NCI-H1092 (cell line): ENCODE data around the gene PHF23.
A peak's percentile ranks its signal among the peaks of the same experiment; 100 is the strongest.

Source experiments
- DNase-seq: peaks from one replicate; lab custom pipeline; 2025; lab: John Stamatoyannopoulos, UW

The PHF23 gene

DNA sequence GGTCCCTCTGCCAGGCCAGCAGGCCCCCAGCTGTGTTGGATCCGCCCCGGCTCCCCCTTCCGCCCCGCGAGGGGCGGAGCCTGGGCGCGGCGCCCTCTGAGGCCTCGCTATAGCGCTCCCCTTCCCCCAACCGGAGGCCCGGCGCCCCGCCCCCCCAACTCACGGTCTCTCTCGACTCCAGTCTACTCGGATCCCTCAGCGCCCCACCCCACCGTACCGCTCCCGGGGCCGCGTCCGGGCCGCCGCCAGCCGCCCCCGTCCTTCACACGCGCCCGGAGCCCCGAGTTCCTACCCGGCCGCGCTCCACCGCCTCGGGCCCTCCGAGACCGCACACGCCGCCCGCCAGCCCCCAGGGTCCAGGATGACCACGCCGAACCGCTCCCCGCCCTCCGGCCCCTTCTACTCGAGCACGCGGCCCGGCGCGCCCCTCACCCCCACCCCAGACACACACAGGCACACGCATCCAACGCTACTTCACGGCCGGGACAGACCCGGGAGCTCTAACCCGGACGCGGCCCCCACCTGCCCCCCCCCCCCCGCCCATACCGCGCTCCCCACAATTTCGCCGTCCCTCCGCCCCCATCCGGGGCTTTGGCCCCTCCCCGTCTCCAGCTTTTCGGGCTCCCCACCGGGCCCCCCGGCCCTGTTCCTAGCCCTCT, 1.4 kb downstream of the PHF23 start:
- DNase-seq: peak; percentile 19

DNA sequence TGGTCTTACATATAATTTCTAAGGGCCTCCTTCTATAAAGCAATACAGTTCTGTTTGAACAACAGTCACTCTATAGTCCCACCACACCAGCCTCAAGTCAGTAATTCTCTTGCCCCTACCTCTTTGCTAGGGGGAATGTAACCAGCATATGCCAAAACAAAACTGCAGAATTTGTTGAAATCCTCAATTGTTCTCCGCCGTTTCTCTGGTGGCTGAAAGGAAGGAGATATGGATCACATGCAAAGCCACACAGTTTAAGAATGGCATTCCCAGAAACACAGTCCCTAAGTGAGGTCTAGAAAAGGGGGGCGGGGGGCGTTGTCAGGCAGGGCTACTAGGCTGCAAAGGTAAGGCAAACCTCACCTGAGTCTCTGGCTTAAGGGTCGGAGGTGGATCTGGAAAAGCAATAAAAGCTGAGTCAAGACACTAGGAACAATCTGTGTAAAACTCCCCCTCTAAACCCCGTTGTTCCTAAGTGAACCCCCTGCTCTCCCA, 1.9 kb downstream of the PHF23 start:
- no peak for DNase-seq

DNA sequence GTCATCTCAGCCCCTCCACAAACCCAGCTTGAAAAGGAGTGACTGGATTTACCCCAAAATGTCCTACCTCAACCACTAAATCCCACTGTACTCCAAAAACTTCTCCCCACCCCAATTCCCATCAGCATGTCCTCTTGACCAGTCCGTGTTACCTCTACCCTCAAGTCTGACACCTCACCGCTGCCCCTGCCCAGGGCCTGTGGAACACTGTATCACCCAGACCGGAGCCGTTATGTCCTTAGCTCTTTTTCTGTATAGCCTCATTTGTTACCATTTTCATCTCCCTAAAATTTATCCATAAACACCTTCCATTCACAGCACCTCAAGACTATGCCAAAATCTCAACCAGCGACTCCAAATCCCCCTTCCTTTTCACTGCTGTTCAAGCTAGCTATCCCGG, 2.4 kb downstream of the PHF23 start:
- no peak for DNase-seq

DNA sequence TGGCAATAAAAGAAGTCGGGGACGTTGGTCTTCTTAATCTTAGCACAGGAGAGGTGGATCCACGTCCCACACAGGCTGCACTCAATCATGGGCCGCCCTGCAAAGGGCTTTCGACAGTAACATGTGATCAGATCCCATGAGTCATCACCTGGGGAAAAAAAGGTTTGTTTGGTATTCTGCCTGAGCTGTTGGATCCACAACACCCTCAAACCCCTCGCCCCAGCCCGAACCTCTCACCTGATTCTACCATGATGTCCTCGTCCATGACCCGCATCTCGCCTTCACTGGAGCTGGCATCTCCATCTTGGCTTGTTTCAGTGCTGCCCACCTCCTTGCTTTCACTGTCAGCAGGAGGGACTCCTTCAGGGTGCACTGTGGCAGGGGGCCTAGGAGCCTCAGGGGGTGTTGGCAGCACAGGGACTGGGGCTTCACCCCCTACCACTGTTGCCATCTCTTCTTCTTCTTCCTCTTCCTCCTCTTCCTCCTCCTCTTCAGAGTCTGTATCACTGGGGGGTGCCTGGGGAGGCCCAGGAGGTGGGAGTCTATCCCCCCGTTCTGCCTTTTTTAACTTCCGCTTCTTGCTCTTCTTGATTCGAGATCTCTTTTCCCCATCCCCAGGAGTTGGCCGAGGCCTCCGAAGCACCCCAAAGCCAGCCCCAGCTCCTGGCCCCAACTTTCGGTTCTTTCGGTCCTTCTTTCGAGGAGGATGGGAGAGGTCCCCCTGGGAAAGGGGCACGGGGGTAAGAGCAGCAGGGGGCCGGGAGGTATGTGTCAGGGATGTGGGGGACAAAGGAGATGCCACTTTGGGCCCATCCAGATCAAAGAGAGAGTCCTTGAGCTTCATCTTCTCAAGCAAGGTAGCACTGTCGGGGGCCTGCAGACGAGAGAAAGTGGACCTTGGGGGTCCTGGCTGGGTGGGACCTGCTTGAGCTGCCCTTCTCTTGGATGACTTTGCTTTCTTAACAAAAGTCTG, 3.3 kb downstream of the PHF23 start:
- DNase-seq: no peak

DNA sequence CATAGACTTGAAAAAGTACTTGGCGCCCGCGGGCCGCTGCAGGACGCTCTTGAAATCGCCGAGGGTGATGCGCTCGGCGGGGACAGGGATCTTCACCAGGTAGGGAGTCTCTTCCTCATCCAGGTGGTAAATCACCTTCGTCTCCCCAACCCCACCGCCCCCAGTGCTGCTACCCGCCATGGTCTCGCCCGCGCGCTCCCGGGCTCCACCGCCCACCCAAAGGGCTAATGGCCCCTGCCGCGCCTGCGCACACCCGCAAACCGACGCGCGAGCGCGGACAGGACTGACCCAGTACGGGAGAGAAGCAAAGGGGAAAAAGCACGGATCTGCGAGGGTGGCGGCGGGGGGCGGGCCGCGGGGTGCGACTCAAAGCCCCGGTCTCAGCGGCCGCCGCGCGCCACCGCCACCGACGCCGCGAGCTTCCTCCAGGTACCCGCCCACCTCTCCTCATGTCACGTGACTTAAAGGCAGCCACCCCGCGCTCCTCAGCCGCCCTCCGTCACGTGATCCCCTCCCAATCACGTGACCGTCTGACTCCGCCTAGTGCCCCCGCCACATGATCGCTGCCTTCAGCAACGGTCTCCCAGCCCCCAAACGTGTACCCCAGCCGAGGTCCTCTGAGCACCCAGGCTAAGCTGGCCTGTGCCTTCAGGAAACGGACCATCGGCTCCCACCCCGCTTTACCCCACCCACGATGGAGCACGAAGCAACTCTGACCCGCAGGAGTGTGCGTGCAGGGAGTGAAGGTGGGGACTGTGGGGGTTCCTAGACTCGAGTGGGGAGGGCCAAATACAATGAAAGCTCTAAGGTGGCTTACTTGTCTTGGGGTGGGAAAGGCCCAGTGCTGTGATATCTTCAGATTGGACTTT, 4.9 kb downstream of the PHF23 start, which contains the start of gene DVL2:
TSS of gene DVL2 (minus strand) at position 435 of the 869 bp plus-strand sequence. CDS start at position 180, 255 bp downstream.
- peak; percentile 78 for DNase-seq

DNA sequence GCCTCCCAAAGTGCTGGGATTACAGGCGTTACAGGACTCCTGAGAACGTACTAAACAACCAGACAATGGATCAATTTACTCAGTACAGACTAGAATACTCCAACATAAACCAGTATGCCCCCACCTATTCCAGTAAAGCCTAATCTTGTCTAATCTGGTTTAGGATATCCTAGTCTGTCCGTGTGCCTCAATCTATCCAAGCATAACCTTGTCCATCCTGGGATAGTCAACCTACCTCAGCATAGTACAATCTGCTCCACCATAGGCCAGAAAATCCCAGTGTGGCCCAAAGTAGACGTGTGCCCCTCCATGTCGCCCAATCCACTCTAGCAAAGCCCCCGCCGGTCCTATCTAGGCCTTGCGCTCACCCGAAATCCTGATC, 5.6 kb downstream of the PHF23 start:
- no peak for DNase-seq

DNA sequence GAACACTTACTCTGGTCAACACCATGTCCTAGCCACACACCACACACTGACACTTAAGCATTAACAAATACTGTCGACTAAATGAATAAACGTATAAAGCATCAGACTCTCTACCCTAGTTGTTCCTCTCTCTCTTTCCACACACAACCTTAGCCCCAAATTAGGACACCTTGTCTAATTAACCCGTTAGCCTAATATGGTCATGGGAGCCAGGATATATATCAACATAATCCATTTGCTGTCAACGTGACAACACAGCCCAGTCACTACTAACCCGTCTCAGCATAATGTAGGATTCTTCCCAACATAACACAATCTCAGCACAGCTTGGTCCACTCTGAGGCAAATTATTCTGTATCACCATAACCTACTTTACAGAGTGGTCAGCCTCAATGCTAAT, 7.1 kb downstream of the PHF23 start:
- no peak for DNase-seq

DNA sequence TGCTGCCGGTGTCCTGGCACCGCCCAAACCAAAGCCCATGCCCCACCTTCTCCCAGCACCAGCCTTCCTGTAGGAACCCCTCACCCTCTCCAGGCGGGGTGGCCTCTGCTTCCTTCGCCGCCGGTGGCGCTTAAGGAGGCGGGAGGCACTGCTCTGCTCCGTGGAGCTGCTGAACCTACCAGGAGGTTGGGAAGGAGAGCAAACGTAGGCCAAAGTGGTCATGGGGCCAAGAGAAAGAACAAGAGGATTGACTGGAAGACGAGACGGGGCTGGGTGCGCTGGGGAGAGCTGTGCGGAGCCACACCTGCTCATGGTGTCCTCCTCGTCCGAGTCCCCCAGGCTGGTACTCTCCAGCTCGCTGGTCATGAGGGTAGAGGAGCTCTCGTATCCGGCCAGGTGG, 9.8 kb downstream of the PHF23 start:
- no peak for DNase-seq

DNA sequence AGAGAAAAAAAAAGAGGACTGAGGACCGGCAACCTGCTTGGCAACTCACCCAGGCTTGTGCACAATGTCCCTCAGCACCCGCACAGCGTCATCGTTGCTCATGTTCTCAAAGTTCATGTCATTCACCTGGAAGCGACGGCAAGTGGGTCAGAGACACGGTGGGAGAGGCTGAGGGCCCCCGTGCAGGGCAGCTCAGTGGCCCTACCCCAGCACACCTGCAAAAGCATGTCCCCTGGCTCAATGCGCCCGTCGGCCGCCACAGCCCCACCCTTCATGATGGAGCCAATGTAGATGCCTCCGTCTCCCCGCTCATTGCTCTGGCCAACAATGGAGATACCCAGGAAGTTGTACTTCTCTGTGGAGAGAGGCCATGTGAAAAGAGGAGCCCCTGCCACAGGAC, 10.3 kb downstream of the PHF23 start:
- no peak for DNase-seq

DNA sequence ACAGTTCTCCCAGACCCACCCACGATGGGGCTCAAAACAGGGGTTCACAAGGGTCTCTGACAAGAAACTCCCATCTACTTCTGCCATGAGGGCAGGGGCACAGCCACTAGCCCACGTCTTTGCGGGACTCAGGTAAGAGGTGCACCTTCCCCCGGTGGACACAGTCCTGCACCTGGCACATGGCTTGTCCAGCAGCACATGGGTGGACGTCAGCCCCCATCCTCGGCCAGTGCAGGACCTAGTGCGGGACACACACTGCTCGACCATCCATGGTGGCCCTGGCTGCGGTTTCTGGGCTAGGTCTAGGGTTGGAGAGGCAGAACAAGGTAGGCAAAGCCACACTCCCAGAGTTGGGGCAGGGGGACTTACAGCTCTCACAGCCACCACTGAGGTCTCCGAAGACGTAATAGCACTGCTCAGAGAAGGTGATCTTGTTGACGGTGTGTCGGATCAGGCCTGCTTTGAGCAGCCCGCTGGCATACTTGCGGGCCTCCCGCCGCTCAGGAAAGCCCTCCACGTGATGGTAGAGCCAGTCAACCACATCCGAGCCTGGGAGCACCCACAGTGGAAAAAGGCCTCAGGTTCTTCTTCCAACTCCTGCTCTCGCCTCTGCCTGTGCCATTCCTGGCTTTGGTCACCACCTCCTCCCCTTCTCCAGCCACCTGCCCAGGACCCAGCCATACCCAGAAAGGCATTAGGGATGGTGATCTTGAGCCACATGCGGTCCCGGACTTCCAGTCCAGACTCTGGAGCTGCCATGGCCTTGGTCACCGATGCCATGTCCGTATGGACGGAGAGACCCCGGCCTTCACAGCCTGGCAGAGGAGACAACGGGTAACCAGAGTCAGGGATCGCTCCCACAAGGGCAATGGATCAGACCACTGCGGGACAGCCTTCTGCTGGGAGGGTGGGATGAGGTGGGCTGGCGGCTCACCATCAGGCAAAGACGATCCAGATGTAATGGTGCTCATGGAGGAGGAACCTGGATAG, 12.2 kb downstream of the PHF23 start:
- DNase-seq: no peak

DNA sequence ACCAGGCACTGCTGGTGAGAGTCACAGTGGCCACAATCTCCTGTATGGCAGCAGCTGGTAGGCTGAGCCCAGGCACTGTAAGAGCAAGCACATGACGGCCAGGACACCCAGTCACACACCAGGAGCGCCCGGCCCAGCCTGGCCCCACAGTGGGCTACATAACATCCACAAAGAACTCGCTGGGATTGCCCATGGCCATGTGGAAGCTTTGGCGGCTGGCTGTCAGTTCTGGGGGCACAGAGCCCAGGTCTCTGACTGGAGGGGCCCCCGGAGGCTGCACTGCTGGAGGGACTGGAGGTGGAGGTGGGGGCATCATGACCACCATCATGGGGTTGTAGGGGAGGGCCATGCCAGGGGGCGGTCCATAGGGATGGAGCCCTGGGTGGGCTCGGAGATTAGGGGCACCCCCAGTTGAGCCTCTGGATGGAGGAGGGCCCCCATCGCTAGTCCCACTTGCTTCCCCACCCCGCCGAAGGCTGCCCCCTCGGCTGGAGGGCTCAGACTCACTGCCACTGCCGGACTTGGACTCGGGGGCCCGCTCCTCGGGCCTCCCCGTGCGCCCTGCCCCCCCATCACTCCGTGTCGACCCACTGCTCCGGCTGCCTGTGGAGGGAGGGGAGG, 13.4 kb downstream of the PHF23 start:
- DNase-seq: no peak

DNA sequence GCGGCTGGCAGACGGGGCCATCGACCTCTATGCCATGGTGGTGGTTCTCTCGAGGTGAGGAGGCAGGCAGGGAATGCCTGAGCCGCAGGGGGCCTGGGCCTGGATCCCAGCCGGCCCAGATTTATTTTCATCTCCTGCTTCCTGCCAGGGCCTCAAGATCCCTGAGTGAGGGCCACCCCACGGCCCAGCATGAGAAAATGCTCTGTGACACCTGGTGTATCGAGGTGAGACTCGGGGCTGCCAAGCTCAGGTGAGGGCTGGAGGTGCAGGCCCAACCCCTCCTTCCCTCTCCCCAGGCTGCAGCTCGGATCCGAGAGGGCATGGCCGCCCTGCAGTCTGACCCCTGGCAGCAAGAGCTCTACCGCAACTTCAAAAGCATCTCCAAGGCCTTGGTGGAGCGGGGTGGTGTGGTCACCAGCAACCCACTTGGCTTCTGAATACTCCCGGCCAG, 14.6 kb downstream of the PHF23 start:
- DNase-seq: no peak

DNA sequence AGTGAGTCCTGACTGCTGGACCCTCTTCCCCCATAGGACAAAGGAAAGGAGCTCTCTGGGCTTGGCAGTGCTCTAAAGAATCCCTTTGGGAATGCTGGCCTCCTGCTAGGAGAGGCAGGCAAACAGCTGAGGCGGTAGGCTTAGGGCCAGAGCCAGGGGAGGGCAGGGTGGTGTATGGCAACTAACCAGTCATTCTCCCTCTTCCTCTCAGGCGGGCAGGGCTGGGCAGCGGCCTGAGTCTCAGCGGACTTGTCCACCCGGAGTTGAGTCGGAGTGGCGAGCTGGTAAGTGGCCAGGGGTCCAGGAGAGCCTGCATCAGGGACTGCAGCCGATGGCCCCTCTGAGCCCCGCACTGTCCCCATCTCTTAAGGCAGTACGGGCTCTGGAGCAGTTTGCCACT, 15.1 kb downstream of the PHF23 start:
- DNase-seq: no peak

DNA sequence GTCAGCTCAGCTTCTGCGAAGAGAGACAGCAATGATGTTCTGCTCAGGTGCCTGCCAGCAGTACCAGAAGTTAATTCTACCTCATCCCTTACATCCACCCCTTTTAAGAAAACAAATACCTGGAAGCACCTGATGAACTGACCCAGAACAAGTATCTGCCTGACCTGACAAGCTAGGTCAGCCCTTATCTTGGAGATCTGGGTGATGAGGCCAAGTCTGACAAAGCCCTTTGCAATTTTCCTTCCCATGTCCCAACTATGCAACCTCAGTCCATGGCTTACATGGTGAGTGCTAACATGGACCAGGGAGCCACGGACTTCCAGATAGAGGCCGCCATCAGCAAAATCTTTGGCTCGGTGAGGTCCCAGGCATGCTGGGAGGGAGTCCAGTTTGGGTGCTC, 15.9 kb downstream of the PHF23 start:
- DNase-seq: no peak

DNA sequence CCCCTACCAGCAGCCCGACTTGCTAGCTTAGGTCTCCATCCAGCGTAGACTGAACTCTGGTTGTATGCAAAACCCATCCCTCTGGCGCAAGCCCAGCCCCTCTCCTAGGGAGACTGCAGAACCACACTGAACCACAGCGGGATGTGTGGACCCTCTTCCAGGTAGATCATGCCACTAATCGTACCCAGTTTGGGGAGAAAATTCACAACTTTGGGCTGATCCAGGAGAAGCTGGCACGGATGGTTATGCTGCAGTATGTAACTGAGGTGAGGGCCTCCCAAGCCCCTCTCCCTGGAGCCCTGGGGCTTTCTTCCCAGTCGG, 16.3 kb downstream of the PHF23 start:
- no peak for DNase-seq

DNA sequence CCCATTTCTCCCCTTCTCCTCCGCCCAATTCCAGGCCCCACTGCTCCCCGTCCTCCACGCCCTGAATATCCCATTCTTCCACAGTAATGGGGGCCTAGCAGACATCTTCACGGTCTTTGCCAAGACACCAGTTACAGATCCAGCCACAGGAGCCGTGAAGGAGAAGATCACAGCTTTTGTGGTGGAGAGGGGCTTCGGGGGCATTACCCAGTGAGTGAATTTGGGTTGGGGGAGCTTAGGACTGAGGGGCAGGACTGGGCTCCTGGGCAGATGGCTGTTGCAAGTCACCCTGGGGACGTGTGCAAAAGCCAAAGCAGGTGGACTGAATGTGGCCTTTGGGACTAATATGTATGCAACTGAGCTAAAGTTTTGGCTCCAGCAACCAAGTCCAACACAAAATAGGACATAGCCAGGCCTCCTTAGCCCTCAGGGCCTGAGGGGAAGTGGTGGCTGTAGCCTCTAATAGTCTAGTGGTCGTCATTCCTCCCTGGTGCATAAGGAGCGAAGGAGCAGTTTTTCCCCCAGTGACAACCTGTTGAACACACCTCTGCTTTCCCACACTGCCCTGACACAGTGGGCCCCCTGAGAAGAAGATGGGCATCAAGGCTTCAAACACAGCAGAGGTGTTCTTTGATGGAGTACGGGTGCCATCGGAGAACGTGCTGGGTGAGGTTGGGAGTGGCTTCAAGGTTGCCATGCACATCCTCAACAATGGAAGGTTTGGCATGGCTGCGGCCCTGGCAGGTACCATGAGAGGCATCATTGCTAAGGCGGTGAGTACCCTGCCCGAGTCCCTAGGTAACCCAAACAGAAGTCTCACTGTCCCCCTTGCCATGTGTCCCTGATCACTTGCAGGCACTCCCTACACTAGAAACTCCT, 16.9 kb downstream of the PHF23 start:
- no peak for DNase-seq

DNA sequence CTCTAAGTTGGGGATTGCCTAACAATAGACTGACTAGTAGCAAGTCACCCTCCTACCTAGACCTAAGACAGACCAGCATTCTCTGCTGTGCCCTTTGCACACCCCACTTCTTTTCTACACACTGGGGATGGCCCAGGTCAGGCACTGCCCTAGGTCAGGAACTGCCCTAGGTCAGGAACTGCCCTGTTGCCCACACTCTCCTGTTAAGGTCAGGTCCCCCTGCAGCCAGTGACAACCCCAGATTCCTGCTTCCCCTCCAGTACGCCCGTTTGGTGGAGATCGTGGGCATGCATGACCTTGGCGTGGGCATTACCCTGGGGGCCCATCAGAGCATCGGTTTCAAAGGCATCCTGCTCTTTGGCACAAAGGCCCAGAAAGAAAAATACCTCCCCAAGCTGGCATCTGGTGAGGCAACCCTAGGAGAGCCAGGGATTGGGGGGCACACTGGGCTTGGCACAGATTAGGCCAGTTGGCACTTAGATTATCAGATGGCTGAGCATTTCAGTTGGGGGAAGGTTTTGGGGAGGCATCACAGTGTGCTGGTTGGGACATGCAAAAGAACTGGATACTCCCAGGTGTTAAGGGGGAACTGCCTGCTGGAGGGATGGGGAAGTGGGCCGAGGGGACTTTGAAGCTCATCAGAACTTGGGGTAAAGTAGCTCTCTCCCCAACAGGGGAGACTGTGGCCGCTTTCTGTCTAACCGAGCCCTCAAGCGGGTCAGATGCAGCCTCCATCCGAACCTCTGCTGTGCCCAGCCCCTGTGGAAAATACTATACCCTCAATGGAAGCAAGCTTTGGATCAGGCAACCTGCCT, 17.8 kb downstream of the PHF23 start:
- no peak for DNase-seq

DNA sequence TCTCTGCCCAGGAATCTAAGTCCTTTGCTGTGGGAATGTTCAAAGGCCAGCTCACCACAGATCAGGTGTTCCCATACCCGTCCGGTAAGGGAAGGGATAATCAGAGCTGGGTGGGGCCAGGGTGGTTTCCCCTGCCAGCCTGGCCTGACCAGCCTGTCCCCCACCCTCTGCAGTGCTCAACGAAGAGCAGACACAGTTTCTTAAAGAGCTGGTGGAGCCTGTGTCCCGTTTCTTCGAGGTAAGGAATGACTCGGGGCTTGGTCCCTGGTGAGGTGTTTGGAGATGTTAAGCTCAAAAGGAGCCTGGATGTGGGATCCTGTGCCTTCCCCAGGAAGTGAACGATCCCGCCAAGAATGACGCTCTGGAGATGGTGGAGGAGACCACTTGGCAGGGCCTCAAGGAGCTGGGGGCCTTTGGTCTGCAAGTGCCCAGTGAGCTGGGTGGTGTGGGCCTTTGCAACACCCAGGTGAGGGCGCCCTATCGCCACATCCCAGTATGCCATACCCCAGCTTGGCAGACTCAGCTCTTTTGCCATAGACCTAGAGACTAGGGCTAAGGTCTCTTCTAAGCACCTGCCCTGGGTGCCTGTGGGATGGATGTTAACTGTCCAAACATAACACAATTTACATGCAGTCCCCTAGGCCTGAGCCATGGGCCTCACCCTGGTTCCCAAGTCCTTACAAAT, 18.5 kb downstream of the PHF23 start:
- DNase-seq: peak; percentile 33
